ENCODE measurements around the gene ADH6.
"Not testable (repeated sequence)": the region's sequence is repeated elsewhere in the genome, so short reads cannot be mapped to it uniquely, and the experiment has no call there.

The ADH6 gene

GRCh38 chr4:99189900-99190299, 29.1 kb downstream of the ADH6 start:
- DNase-seq, result not testable (repeated sequence)

GRCh38 chr4:99186029-99186428, 33.0 kb downstream of the ADH6 start:
- DNase-seq, result no peak

GRCh38 chr4:99185581-99185980, 33.5 kb downstream of the ADH6 start:
- no peak for DNase-seq

GRCh38 chr4:99180382-99181070, 38.5 kb downstream of the ADH6 start:
- no peak for DNase-seq

GRCh38 chr4:99179626-99180025, 39.4 kb downstream of the ADH6 start:
- no peak for DNase-seq

GRCh38 chr4:99179178-99179577, 39.9 kb downstream of the ADH6 start:
- DNase-seq, result no peak

- no peak for DNase-seq
These were observed 52.5 kb downstream of the ADH6 start for GRCh38 chr4:99166544-99166943.

GRCh38 chr4:99165978-99166377, 53.1 kb downstream of the ADH6 start:
- DNase-seq, result no peak

GRCh38 chr4:99161373-99162099, 57.5 kb downstream of the ADH6 start:
- no peak for DNase-seq

- no peak for DNase-seq
These were observed 59.3 kb downstream of the ADH6 start for GRCh38 chr4:99159699-99160098.

- DNase-seq, result no peak
These were observed 61.5 kb downstream of the ADH6 start for GRCh38 chr4:99157478-99157935.

GRCh38 chr4:99156992-99157391, 62.1 kb downstream of the ADH6 start:
- DNase-seq, result no peak

GRCh38 chr4:99154658-99155342, 64.2 kb downstream of the ADH6 start:
- DNase-seq, result no peak
